ENCODE results near the gene C19orf47. TPM values are rescaled to one million over a fixed set of nuclear protein-coding genes. Genes with fewer than 3 reads are reported as not detected.

The C19orf47 gene
- total RNA-seq, 1 experiment from 2014 or later, result 18.0 TPM

GRCh38 chr19:40369797-40370196 is 21.6 kb upstream of the C19orf47 start:
- H4K20me1 ChIP-seq (ENCODE audit: insufficient read depth), result no peaks in the 10 kb centered on the region
- H2AFZ ChIP-seq (ENCODE audit: low read depth, low read length, poor library complexity, severe bottlenecking), result no peak overlapping the region
- no peak overlapping the region for H3K4me3 ChIP-seq (replicated peaks in 1 of 2; ENCODE audit: low read depth in 1 of 2, low read length in 2 of 2)
- ATAC-seq (no peak), DNase-seq (ENCODE audit: low read depth, low spot score) (no peak)
- no peak overlapping the region for H3K9ac ChIP-seq (ENCODE audit: low read length)
- no peaks in the 10 kb centered on the region for H3K9me3 ChIP-seq (ENCODE audit: control insufficient read depth in 1 of 2, insufficient read depth in 1 of 2, low read depth in 1 of 2, low read length in 2 of 2)
- no peaks in the 10 kb centered on the region for H3K27me3 ChIP-seq (ENCODE audit: insufficient read depth, low read length)
- H3K79me2 ChIP-seq (ENCODE audit: insufficient read depth, low read length), result no peaks in the 10 kb centered on the region
- no peak overlapping the region for H3K27ac ChIP-seq (ENCODE audit: low read depth, low read length)
- no peak for TF ChIP-seq REST (IDR thresholded peaks at IDR 0.05; ENCODE audit: low read depth)
- no peak for TF ChIP-seq EZH2phosphoT487 (IDR thresholded peaks at IDR 0.05; ENCODE audit: borderline replicate concordance)
- no peak for TF ChIP-seq SRF (IDR thresholded peaks at IDR 0.05; ENCODE audit: low read depth)
- TF ChIP-seq ZBTB33 (IDR thresholded peaks at IDR 0.05; ENCODE audit: extremely low read depth, insufficient replicate concordance, low read length), result no peak
- no peak for TF ChIP-seq ZFX (IDR thresholded peaks at IDR 0.05)
- no peak for TF ChIP-seq CBX3 (IDR thresholded peaks at IDR 0.05; ENCODE audit: low read depth)
- TF ChIP-seq SIN3A (IDR thresholded peaks at IDR 0.05; ENCODE audit: low read depth), result no peak
- TF ChIP-seq EZH2 (IDR thresholded peaks at IDR 0.05), result no peak
- TF ChIP-seq JUND (IDR thresholded peaks at IDR 0.05), result no peak
- TF ChIP-seq MAX (IDR thresholded peaks at IDR 0.05), result no peak
- no peak for TF ChIP-seq TCF7L2 (IDR thresholded peaks at IDR 0.05; ENCODE audit: borderline replicate concordance, extremely low read depth, insufficient read depth, insufficient read length)
- TF ChIP-seq POLR2AphosphoS5 (IDR thresholded peaks at IDR 0.05; ENCODE audit: low read depth, low read length), result no peak
- no peak for TF ChIP-seq SP1 (IDR thresholded peaks at IDR 0.05; ENCODE audit: low read depth)
- no peak for TF ChIP-seq FOSL1 (IDR thresholded peaks at IDR 0.05; ENCODE audit: low read depth)
- TF ChIP-seq ZNF274 (IDR thresholded peaks at IDR 0.05; ENCODE audit: low read depth, low read length), result no peak
- TF ChIP-seq, protein P1, sequence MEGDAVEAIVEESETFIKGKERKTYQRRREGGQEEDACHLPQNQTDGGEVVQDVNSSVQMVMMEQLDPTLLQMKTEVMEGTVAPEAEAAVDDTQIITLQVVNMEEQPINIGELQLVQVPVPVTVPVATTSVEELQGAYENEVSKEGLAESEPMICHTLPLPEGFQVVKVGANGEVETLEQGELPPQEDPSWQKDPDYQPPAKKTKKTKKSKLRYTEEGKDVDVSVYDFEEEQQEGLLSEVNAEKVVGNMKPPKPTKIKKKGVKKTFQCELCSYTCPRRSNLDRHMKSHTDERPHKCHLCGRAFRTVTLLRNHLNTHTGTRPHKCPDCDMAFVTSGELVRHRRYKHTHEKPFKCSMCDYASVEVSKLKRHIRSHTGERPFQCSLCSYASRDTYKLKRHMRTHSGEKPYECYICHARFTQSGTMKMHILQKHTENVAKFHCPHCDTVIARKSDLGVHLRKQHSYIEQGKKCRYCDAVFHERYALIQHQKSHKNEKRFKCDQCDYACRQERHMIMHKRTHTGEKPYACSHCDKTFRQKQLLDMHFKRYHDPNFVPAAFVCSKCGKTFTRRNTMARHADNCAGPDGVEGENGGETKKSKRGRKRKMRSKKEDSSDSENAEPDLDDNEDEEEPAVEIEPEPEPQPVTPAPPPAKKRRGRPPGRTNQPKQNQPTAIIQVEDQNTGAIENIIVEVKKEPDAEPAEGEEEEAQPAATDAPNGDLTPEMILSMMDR (IDR thresholded peaks at IDR 0.05 in 2 of 3, conservative IDR thresholded peaks at IDR 0.05 in 1 of 3; ENCODE audit: borderline replicate concordance in 1 of 3, insufficient read depth in 1 of 3, low read depth in 2 of 3, low read length in 2 of 3), result no peak
- no peak overlapping the region for H3K4me2 ChIP-seq (ENCODE audit: low read length)
- BruUV-seq (replicated peaks), result no TSS peak
- no peaks in the 10 kb centered on the region for H3K4me1 ChIP-seq (ENCODE audit: control insufficient read depth in 1 of 2, insufficient read depth in 2 of 2, low read length in 2 of 2)
- CTCF ChIA-PET, result no interaction called here
- POLR2A ChIA-PET, result no interaction called here
- intact Hi-C loops (cut with micrococcal nuclease), result no loop called here
- RAD21 ChIA-PET (ENCODE audit: low non-redundant PET in 1 of 2, low total read pairs in 2 of 2, uncharacterized antibody in 2 of 2, unreplicated experiment in 2 of 2), result no interaction called here
- H3K9me2 ChIP-seq (ENCODE audit: insufficient read depth), result no peaks in the 10 kb centered on the region
- peaks cover 0 to 5% of the 10 kb centered on the region in 2 experiments; a peak in 2 of 4 replicates for H3K36me3 ChIP-seq (ENCODE audit: control insufficient read depth in 1 of 2, insufficient read depth in 2 of 2, low read length in 2 of 2)
